Activated naive CD8-positive, alpha-beta T cell treated with anti-CD3 and anti-CD28 coated beads for 36 hours (primary cell): ENCODE results near the gene TMEM43. TPM values are rescaled to one million over a fixed set of nuclear protein-coding genes. Genes with fewer than 3 reads are reported as not detected.

Source experiments
- DNase-seq: peaks from one replicate; pipeline ENCODE4 v3.0.0; 2021
- H3K27ac Mint-ChIP-seq: one replicate; pipeline ENCODE4 v1.8.0; 2022; ENCODE audit warnings: mild to moderate bottlenecking, moderate library complexity, mixed read lengths
- H3K27me3 Mint-ChIP-seq: one replicate; pipeline ENCODE4 v1.8.0; 2022; ENCODE audit warnings: mild to moderate bottlenecking, mixed read lengths
- H3K36me3 Mint-ChIP-seq: one replicate; pipeline ENCODE4 v1.8.0; 2021; ENCODE audit warnings: mild to moderate bottlenecking, mixed read lengths
- H3K4me1 Mint-ChIP-seq: one replicate; pipeline ENCODE4 v1.8.0; 2021; ENCODE audit warnings: mixed read lengths
- H3K4me3 Mint-ChIP-seq: one replicate; pipeline ENCODE4 v1.8.0; 2022; ENCODE audit warnings: mild to moderate bottlenecking, moderate library complexity, mixed read lengths
- H3K9me3 Mint-ChIP-seq: one replicate; pipeline ENCODE4 v1.8.0; 2022; ENCODE audit warnings: mixed read lengths
- total RNA-seq, 2 experiments: library from RNA; stranded (reverse); gene quantifications; one replicate each; pipeline ENCODE4 v1.2.3, GENCODE V29; 2021

Gene TMEM43
- total RNA-seq, 2 experiments from 2014 or later = 26.8 to 27.0 TPM

- peaks cover 70% of the 10 kb centered on the region for H3K36me3 Mint-ChIP-seq
- no peaks in the 10 kb centered on the region for H3K27me3 Mint-ChIP-seq
- no peak overlapping the region for H3K27ac Mint-ChIP-seq
- no peak overlapping the region for H3K4me3 Mint-ChIP-seq
- H3K4me1 Mint-ChIP-seq = peaks cover 5% of the 10 kb centered on the region
- peaks cover 15% of the 10 kb centered on the region for H3K9me3 Mint-ChIP-seq
- no peak for DNase-seq
Measured at GRCh38 chr3:14162178-14162577, 37.3 kb downstream of the TMEM43 start.

GRCh38 chr3:14166877-14167603 is 42.2 kb downstream of the TMEM43 start:
- Mint-ChIP-seq H3K4me3 (no peak overlapping the region), H3K27ac (no peak overlapping the region), H3K9me3 (peaks cover 5% of the 10 kb centered on the region), H3K27me3 (no peaks in the 10 kb centered on the region), H3K36me3 (peaks cover 59% of the 10 kb centered on the region), H3K4me1 (peaks cover 15% of the 10 kb centered on the region)
- DNase-seq = no peak

GRCh38 chr3:14169435-14169834 is 44.6 kb downstream of the TMEM43 start:
- no peak overlapping the region for H3K27ac Mint-ChIP-seq
- H3K9me3 Mint-ChIP-seq = no peaks in the 10 kb centered on the region
- peaks cover 29% of the 10 kb centered on the region for H3K4me1 Mint-ChIP-seq
- no peak for DNase-seq
- H3K36me3 Mint-ChIP-seq = peaks cover 45% of the 10 kb centered on the region
- no peak overlapping the region for H3K4me3 Mint-ChIP-seq
- no peaks in the 10 kb centered on the region for H3K27me3 Mint-ChIP-seq

- Mint-ChIP-seq H3K4me1 (peaks cover 32% of the 10 kb centered on the region), H3K36me3 (peaks cover 43% of the 10 kb centered on the region)
Measured at GRCh38 chr3:14169871-14170270, 45.0 kb downstream of the TMEM43 start.

GRCh38 chr3:14170531-14171159 is 45.8 kb downstream of the TMEM43 start:
- peaks cover 39% of the 10 kb centered on the region for H3K4me1 Mint-ChIP-seq
- peaks cover 38% of the 10 kb centered on the region for H3K36me3 Mint-ChIP-seq
- H3K27ac Mint-ChIP-seq = peak overlapping the region; percentile 55
- H3K9me3 Mint-ChIP-seq = no peaks in the 10 kb centered on the region
- H3K27me3 Mint-ChIP-seq = no peaks in the 10 kb centered on the region
- no peak for DNase-seq
- H3K4me3 Mint-ChIP-seq = no peak overlapping the region

More at GRCh38 chr3:14169871-14170270, 45.0 kb downstream of the TMEM43 start:
- DNase-seq = no peak
- Mint-ChIP-seq H3K4me3 (no peak overlapping the region), H3K27me3 (no peaks in the 10 kb centered on the region), H3K27ac (no peak overlapping the region), H3K9me3 (no peaks in the 10 kb centered on the region)

- Mint-ChIP-seq H3K4me3 (no peak overlapping the region), H3K9me3 (no peaks in the 10 kb centered on the region), H3K4me1 (peaks cover 53% of the 10 kb centered on the region), H3K27me3 (no peaks in the 10 kb centered on the region), H3K36me3 (peaks cover 30% of the 10 kb centered on the region), H3K27ac (no peak overlapping the region)
- no peak for DNase-seq
Measured at GRCh38 chr3:14172496-14172895, 47.6 kb downstream of the TMEM43 start.

- Mint-ChIP-seq H3K4me3 (no peak overlapping the region), H3K4me1 (peaks cover 58% of the 10 kb centered on the region), H3K9me3 (no peaks in the 10 kb centered on the region), H3K27me3 (no peaks in the 10 kb centered on the region), H3K27ac (no peak overlapping the region), H3K36me3 (peaks cover 26% of the 10 kb centered on the region)
- no peak for DNase-seq
Measured at GRCh38 chr3:14174483-14174882, 49.6 kb downstream of the TMEM43 start.

- peak overlapping the region; percentile 60 for H3K27ac Mint-ChIP-seq
- H3K27me3 Mint-ChIP-seq = no peaks in the 10 kb centered on the region
- peak overlapping the region; percentile 35 for H3K4me3 Mint-ChIP-seq
- peaks cover 56% of the 10 kb centered on the region for H3K4me1 Mint-ChIP-seq
- DNase-seq = peak; percentile 52
- H3K9me3 Mint-ChIP-seq = no peaks in the 10 kb centered on the region
- peaks cover 20% of the 10 kb centered on the region for H3K36me3 Mint-ChIP-seq
Measured at GRCh38 chr3:14175383-14176037, 50.7 kb downstream of the TMEM43 start.

- Mint-ChIP-seq H3K4me3 (peak overlapping the region; percentile 91), H3K9me3 (no peaks in the 10 kb centered on the region), H3K27me3 (no peaks in the 10 kb centered on the region), H3K27ac (peak overlapping the region; percentile 100), H3K36me3 (peaks cover 15% of the 10 kb centered on the region), H3K4me1 (peaks cover 55% of the 10 kb centered on the region)
- DNase-seq = no peak
Measured at GRCh38 chr3:14177580-14178246, 52.9 kb downstream of the TMEM43 start.

- Mint-ChIP-seq H3K27ac (peak within 1 kb of the TSS; percentile 100), H3K4me3 (peak within 1 kb of the TSS; percentile 91), H3K4me1 (peaks cover 54% of the 10 kb centered on the region), H3K27me3 (no peaks in the 10 kb centered on the region), H3K36me3 (peaks cover 18% of the 10 kb centered on the region), H3K9me3 (no peaks in the 10 kb centered on the region)
- peak; percentile 95 for DNase-seq
Measured at GRCh38 chr3:14178247-14179113, 53.6 kb downstream of the TMEM43 start, which contains the start of the genes LSM3 and XPC. Gene LSM3, plus strand, starts transcription at chr3:14178817. Its CDS starts 44 bp downstream, at chr3:14178861. Gene XPC, minus strand, starts transcription at chr3:14178601. Its CDS starts 33 bp downstream, at chr3:14178568.

- H3K27ac Mint-ChIP-seq = peak overlapping the region; percentile 100
- no peak for DNase-seq
- peak overlapping the region; percentile 91 for H3K4me3 Mint-ChIP-seq
- peaks cover 55% of the 10 kb centered on the region for H3K4me1 Mint-ChIP-seq
- peaks cover 22% of the 10 kb centered on the region for H3K36me3 Mint-ChIP-seq
- no peaks in the 10 kb centered on the region for H3K9me3 Mint-ChIP-seq
- H3K27me3 Mint-ChIP-seq = no peaks in the 10 kb centered on the region
Measured at GRCh38 chr3:14179114-14179465, 54.2 kb downstream of the TMEM43 start.

GRCh38 chr3:14179795-14180194 is 54.9 kb downstream of the TMEM43 start:
- Mint-ChIP-seq H3K27me3 (no peaks in the 10 kb centered on the region), H3K36me3 (peaks cover 23% of the 10 kb centered on the region), H3K27ac (peak overlapping the region; percentile 100), H3K4me1 (peaks cover 50% of the 10 kb centered on the region), H3K4me3 (peak overlapping the region; percentile 91), H3K9me3 (no peaks in the 10 kb centered on the region)
- DNase-seq = no peak

- DNase-seq = no peak
- peaks cover 24% of the 10 kb centered on the region for H3K36me3 Mint-ChIP-seq
- no peaks in the 10 kb centered on the region for H3K9me3 Mint-ChIP-seq
- no peaks in the 10 kb centered on the region for H3K27me3 Mint-ChIP-seq
- H3K4me1 Mint-ChIP-seq = peaks cover 43% of the 10 kb centered on the region
- H3K4me3 Mint-ChIP-seq = no peak overlapping the region
- no peak overlapping the region for H3K27ac Mint-ChIP-seq
Measured at GRCh38 chr3:14181253-14181652, 56.4 kb downstream of the TMEM43 start.

GRCh38 chr3:14183015-14183577 is 58.2 kb downstream of the TMEM43 start:
- no peak for DNase-seq
- Mint-ChIP-seq H3K9me3 (no peaks in the 10 kb centered on the region), H3K27ac (no peak overlapping the region), H3K4me1 (peaks cover 35% of the 10 kb centered on the region), H3K4me3 (no peak overlapping the region), H3K36me3 (peaks cover 32% of the 10 kb centered on the region), H3K27me3 (no peaks in the 10 kb centered on the region)
